HG03095 (cell line): ENCODE data around the gene NDRG4.

Source experiments
- ATAC-seq: cut with Tn5 transposase; IDR thresholded peaks from one replicate; pipeline ENCODE4 v1.9.1; 2021; ENCODE audit warnings: moderate library complexity; ENCODE audit not compliant: unreplicated experiment

NDRG4 gene

DNA sequence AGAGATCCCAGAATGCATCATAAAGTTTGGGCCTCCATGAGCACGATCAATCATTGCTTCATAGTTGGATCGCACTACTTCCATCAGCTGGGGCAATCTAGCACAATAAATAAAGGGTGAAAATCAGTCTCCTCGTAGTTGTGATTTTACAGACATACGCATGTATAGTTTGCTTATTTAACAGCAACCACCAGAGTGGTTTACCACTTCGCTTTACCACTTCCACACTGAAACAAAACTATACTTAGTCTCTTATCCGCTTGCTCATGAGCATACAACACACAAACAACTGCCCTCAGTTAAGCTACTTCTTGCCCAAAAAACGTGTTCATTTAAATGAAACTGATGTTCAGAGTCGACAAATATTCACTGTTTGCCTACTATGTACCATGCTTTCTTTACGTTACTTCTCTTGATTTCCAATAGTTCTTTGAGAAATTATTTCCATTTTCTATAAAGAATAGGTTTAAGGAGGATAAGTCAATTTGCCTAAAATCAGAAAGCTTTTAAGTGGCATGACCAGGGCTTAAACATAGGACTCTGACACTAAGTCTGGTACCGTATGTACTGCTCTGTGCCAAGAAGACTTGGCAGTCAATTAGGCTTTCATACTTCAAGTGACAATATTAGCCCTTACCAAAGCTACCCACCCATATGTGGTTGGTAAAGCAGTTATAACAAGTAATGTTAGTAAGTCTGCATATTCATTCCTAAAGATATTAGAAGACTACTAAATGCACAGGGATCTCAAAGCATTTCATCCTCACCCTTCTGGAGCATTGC lies 37.4 kb downstream of the NDRG4 start:
- no peak for ATAC-seq

DNA sequence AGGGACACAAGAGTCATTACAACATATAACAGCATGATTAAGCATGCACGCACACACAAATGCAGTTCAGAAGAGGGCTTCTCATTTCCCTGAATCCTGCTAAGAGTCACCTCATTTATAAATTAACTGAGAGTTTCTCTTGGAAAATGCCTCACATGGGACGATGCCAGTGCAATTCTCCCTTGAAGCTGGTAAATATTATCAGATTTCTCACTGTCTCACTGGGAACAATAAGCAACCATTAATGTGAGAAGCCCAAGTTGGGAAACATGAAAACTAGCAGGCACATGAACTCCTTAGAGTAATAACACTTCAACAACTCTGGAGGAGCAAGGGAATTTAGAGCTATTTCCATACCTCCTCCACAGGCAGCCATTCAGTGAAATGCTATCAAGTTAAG lies 41.8 kb downstream of the NDRG4 start:
- ATAC-seq: no peak

DNA sequence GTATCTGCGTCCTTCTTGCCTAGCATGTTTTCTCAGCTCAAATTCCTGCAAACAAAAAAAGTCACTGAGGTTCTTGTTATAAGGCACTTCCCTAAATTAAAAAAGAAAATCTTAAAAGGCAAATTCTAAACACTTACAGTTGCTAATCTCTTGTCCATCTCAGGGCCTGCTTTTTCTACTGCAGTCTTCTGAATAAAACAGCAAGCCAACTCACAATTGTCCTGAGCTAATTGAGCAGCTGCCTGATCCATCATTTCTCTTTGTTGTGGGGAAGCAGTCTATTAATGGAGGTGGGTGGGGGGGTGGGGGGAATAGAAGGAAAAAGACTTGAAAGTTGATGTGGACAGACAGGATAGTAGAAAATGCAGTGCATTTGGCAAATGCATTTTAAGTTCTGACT lies 42.3 kb downstream of the NDRG4 start:
- ATAC-seq: no peak

DNA sequence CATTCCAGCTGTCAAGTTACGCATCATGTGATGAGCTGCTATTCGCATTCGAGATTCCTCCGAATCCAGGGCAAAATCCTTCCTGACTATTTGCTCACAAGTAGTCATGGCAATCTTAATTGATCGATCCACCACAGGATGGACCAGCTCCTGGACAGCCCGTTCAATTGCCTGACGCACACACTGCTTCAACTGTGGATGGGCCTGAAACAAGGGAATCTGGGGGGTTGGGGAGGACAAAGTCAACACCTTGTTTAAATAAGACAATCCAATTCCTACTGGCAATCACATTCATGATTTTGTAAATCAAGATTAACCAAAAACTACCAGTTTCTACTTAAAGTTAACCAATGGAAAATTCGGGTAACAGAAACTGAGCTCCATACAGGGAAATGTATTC lies 43.7 kb downstream of the NDRG4 start:
- no peak for ATAC-seq

DNA sequence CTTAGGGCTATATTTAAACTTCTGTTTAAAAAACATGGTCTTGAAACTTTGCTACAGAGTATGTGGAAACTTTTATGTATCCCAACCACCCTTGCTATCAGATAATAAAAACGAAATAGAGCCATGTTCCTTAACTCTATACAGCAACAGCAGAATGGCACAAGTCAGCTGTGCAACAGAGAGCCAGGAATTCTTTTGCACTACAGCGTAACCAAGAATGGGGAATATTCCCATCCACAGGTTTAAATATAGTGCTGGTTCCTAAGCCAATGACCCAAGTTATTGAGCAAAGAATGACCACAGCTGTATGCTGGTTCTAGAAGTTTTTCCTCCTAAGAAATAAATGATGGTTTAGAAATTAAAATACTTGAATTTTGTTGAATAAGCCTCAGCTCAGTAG lies 48.4 kb downstream of the NDRG4 start:
- no peak for ATAC-seq

DNA sequence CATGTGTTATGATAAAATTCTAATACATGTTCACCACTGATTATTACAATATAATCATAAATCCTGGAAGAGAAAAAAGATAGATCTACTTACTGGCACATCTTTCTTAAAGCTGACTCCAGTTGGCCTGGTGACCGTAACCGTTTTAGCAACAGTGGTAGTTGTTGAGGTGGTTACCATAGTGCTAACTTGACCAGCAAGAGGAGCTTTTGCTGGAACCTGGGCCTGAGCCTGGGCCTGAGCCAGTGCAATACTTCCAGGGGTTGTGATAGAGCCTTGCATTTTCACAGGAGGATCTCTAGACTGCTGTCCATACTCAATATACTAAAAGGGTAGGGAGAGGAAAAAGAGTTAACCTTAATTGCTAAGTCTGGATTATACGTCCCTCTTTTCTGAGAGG lies 51.6 kb downstream of the NDRG4 start:
- ATAC-seq: no peak

DNA sequence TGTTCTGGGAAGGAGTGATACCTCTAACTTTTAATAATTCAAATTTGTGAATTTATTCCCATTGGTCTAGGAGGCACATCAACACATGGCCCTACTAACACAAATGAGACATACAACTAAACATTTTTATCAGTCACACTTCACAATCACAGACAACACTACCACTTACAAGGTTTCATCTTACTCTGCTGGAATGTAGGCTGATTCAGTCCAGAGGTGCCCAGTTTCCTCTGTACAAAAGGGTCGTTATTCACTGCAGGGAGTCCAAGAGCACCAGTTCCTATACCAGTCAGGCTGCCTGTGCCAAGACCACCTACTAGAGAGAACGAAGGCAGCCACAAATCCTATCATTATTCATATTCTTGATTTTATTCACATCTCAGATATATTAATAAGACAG lies 56.7 kb downstream of the NDRG4 start:
- ATAC-seq: no peak
